ENCODE data around the gene PDYN.

PDYN gene

GRCh38 chr20:1928782-1929181 lies 65.1 kb downstream of the PDYN start:
- Histone ChIP-seq H3F3A (ENCODE audit: control insufficient read depth, insufficient read depth) (no peaks in the 10 kb centered on the region), H3K4me1 (ENCODE audit: control insufficient read depth, low read length) (no peaks in the 10 kb centered on the region), H3K27me3 (ENCODE audit: control insufficient read depth, low read length) (peaks cover 2% of the 10 kb centered on the region), H3K9me3 (ENCODE audit: control insufficient read depth, insufficient read depth, low read length) (no peaks in the 10 kb centered on the region), H3K36me3 (ENCODE audit: control insufficient read depth, low read length) (no peaks in the 10 kb centered on the region), H3K4me2 (ENCODE audit: low read length) (no peak overlapping the region), H3K79me2 (ENCODE audit: control insufficient read depth, low read length) (no peaks in the 10 kb centered on the region), H3K27ac (ENCODE audit: low read depth, low read length) (no peak overlapping the region), H4K20me1 (ENCODE audit: control insufficient read depth, insufficient read depth, low read depth, low read length) (0 out of 2 replicates have a peak, but pooled peaks cover 3% of the 10 kb centered on the region), H3K9me2 (replicated peaks; ENCODE audit: control insufficient read depth, low read length) (no peaks in the 10 kb centered on the region), H3K4me3 (ENCODE audit: low read length) (no peak overlapping the region)
- no peak for TF ChIP-seq CTCF (IDR thresholded peaks at IDR 0.05; ENCODE audit: low read depth, low read length, poor library complexity, severe bottlenecking)
- no peak for TF ChIP-seq EZH2phosphoT487 (IDR thresholded peaks at IDR 0.05; ENCODE audit: borderline replicate concordance, low read length)
